PFSK-1 (cell line): ENCODE measurements around the gene ACKR2.

Source experiments
- FOXP2 ChIP-seq: optimal IDR thresholded peaks from 2 replicates; pipeline ENCODE3; 2011; ENCODE audit warnings: borderline replicate concordance, control low read depth, inconsistent platforms; ENCODE audit not compliant: insufficient read depth; ENCODE audit errors: extremely low read length, extremely low read depth
- POLR2AphosphoS5 ChIP-seq: IDR thresholded peaks from 2 replicates; pipeline ENCODE4 v1.6.1; 2012; ENCODE audit warnings: low read depth, mild to moderate bottlenecking, control low read depth, low read length, moderate library complexity
- REST ChIP-seq, 2 experiments: IDR thresholded peaks; 2 replicates each; pipeline versions ENCODE4 v1.6.1 to v1.8.0; 2011 to 2012; ENCODE audit warnings: low read depth in 2 of 2, low read length in 2 of 2, control low read depth in 1 of 2, inconsistent platforms in 1 of 2, mild to moderate bottlenecking in 1 of 2, moderate library complexity in 1 of 2; ENCODE audit not compliant: insufficient read depth in 1 of 2
- SIN3A ChIP-seq: IDR thresholded peaks from 2 replicates; pipeline ENCODE4 v1.6.1; 2012; ENCODE audit warnings: mild to moderate bottlenecking, low read length, moderate library complexity, borderline replicate concordance; ENCODE audit not compliant: insufficient read depth
- TAF1 ChIP-seq: IDR thresholded peaks from 2 replicates; pipeline ENCODE4 v1.6.1; 2012; ENCODE audit warnings: low read length, control low read depth, borderline replicate concordance; ENCODE audit not compliant: insufficient read depth

Gene ACKR2

GRCh38 chr3:42764561-42765295, 44.5 kb upstream of the ACKR2 start:
- TF ChIP-seq SIN3A (no peak), FOXP2 (no peak), POLR2AphosphoS5 (no peak), TAF1 (no peak), REST (IDR thresholded peaks at IDR 0.05; ENCODE audit: insufficient read depth in 1 of 2, low read depth in 2 of 2, low read length in 2 of 2) (no peak)

- TF ChIP-seq FOXP2: no peak
- no peak for TF ChIP-seq TAF1
- no peak for TF ChIP-seq REST (IDR thresholded peaks at IDR 0.05; ENCODE audit: insufficient read depth in 1 of 2, low read depth in 2 of 2, low read length in 2 of 2)
- TF ChIP-seq POLR2AphosphoS5: no peak
- no peak for TF ChIP-seq SIN3A
Measured at GRCh38 chr3:42769477-42770131, 39.6 kb upstream of the ACKR2 start.

- TF ChIP-seq POLR2AphosphoS5 (no peak), SIN3A (no peak), FOXP2 (no peak)
Measured at GRCh38 chr3:42771271-42771670, 38.0 kb upstream of the ACKR2 start.

GRCh38 chr3:42772670-42773408, 36.4 kb upstream of the ACKR2 start, which contains the start of gene CCDC13:
Gene CCDC13, minus strand, starts transcription at chr3:42773253. Its CDS starts 14,908 bp downstream, at chr3:42758345.
- no peak for TF ChIP-seq TAF1
- 0 out of 4 replicates have a peak, but pooled peaks of 1 of the 2 experiments have one; percentile 22 for TF ChIP-seq REST (IDR thresholded peaks at IDR 0.05; ENCODE audit: insufficient read depth in 1 of 2, low read depth in 2 of 2, low read length in 2 of 2)
- TF ChIP-seq POLR2AphosphoS5: no peak
- peak; percentile 68 for TF ChIP-seq FOXP2
- 0 out of 2 replicates have a peak, but pooled peaks have one; percentile 49 for TF ChIP-seq SIN3A

- TF ChIP-seq REST (IDR thresholded peaks at IDR 0.05; ENCODE audit: insufficient read depth in 1 of 2, low read depth in 2 of 2, low read length in 2 of 2) (no peak), SIN3A (no peak), POLR2AphosphoS5 (peak; percentile 58; the same call in 1 of the 2 replicates), FOXP2 (no peak), TAF1 (no peak)
Measured at GRCh38 chr3:42773409-42773751, 35.9 kb upstream of the ACKR2 start.
